ENCODE results near the gene IFIT1. TPM values are rescaled to one million over a fixed set of nuclear protein-coding genes. Genes with fewer than 3 reads are reported as not detected.
"Not testable (repeated sequence)": the region's sequence is repeated elsewhere in the genome, so short reads cannot be mapped to it uniquely, and the experiment has no call there.

Gene IFIT1
- total RNA-seq, 1 experiment from 2014 or later = 3.7 TPM

GRCh38 chr10:89404104-89405047 lies 12.0 kb downstream of the IFIT1 start:
- DNase-seq = no peak
- Histone ChIP-seq H3K36me3 (replicated peaks; ENCODE audit: control insufficient read depth, insufficient read depth, low read length) (no peaks in the 10 kb centered on the region; the same call in 1 of the 2 replicates), H3K27me3 (ENCODE audit: control insufficient read depth, insufficient read depth, low read length) (no peaks in the 10 kb centered on the region), H3K4me3 (ENCODE audit: insufficient read depth, low read depth, low read length) (no peak overlapping the region)

GRCh38 chr10:89406178-89406577 lies 13.8 kb downstream of the IFIT1 start:
- not testable (repeated sequence) for H3K4me3 ChIP-seq (ENCODE audit: insufficient read depth, low read depth, low read length); DNase-seq; H3K36me3 ChIP-seq (replicated peaks; ENCODE audit: control insufficient read depth, insufficient read depth, low read length); H3K27me3 ChIP-seq (ENCODE audit: control insufficient read depth, insufficient read depth, low read length)

GRCh38 chr10:89407792-89408191 lies 15.4 kb downstream of the IFIT1 start:
- not testable (repeated sequence) for H3K4me3 ChIP-seq (ENCODE audit: insufficient read depth, low read depth, low read length); H3K27me3 ChIP-seq (ENCODE audit: control insufficient read depth, insufficient read depth, low read length); DNase-seq; H3K36me3 ChIP-seq (replicated peaks; ENCODE audit: control insufficient read depth, insufficient read depth, low read length)

- H3K36me3 ChIP-seq (replicated peaks; ENCODE audit: control insufficient read depth, insufficient read depth, low read length); H3K27me3 ChIP-seq (ENCODE audit: control insufficient read depth, insufficient read depth, low read length); H3K4me3 ChIP-seq (ENCODE audit: insufficient read depth, low read depth, low read length); DNase-seq: not testable (repeated sequence)
Observed at GRCh38 chr10:89409282-89409681, 16.9 kb downstream of the IFIT1 start.

GRCh38 chr10:89410551-89410950 lies 18.1 kb downstream of the IFIT1 start:
- not testable (repeated sequence) for H3K4me3 ChIP-seq (ENCODE audit: insufficient read depth, low read depth, low read length); H3K36me3 ChIP-seq (replicated peaks; ENCODE audit: control insufficient read depth, insufficient read depth, low read length); DNase-seq
- peaks cover 11% of the 10 kb centered on the region for H3K27me3 ChIP-seq (ENCODE audit: control insufficient read depth, insufficient read depth, low read length)

GRCh38 chr10:89411135-89411534 lies 18.7 kb downstream of the IFIT1 start:
- not testable (repeated sequence) for H3K4me3 ChIP-seq (ENCODE audit: insufficient read depth, low read depth, low read length)
- H3K27me3 ChIP-seq (ENCODE audit: control insufficient read depth, insufficient read depth, low read length) = peaks cover 13% of the 10 kb centered on the region

GRCh38 chr10:89412276-89412675 lies 19.9 kb downstream of the IFIT1 start:
- DNase-seq; H3K4me3 ChIP-seq (ENCODE audit: insufficient read depth, low read depth, low read length); H3K36me3 ChIP-seq (replicated peaks; ENCODE audit: control insufficient read depth, insufficient read depth, low read length): not testable (repeated sequence)
- peaks cover 13% of the 10 kb centered on the region for H3K27me3 ChIP-seq (ENCODE audit: control insufficient read depth, insufficient read depth, low read length)

More at GRCh38 chr10:89411135-89411534, 18.7 kb downstream of the IFIT1 start:
- not testable (repeated sequence) for H3K36me3 ChIP-seq (replicated peaks; ENCODE audit: control insufficient read depth, insufficient read depth, low read length); DNase-seq

- Histone ChIP-seq H3K27me3 (ENCODE audit: control insufficient read depth, insufficient read depth, low read length) (peaks cover 13% of the 10 kb centered on the region), H3K36me3 (replicated peaks; ENCODE audit: control insufficient read depth, insufficient read depth, low read length) (no peaks in the 10 kb centered on the region), H3K4me3 (ENCODE audit: insufficient read depth, low read depth, low read length) (no peak overlapping the region)
- DNase-seq = no peak
Observed at GRCh38 chr10:89413398-89413912, 21.0 kb downstream of the IFIT1 start.

GRCh38 chr10:89414146-89414878 lies 21.9 kb downstream of the IFIT1 start, which contains the start of gene IFIT5:
TSS of gene IFIT5 (plus strand) at chr10:89414568. CDS start at chr10:89414799, 231 bp downstream.
- H3K36me3 ChIP-seq (replicated peaks; ENCODE audit: control insufficient read depth, insufficient read depth, low read length) = no peaks in the 10 kb centered on the region
- peak; percentile 86 for DNase-seq
- peaks cover 13% of the 10 kb centered on the region for H3K27me3 ChIP-seq (ENCODE audit: control insufficient read depth, insufficient read depth, low read length)
- peak within 1 kb of the TSS; percentile 75 for H3K4me3 ChIP-seq (ENCODE audit: insufficient read depth, low read depth, low read length)

GRCh38 chr10:89414879-89415821 lies 22.7 kb downstream of the IFIT1 start:
- peak overlapping the region; percentile 75 for H3K4me3 ChIP-seq (ENCODE audit: insufficient read depth, low read depth, low read length)
- H3K36me3 ChIP-seq (replicated peaks; ENCODE audit: control insufficient read depth, insufficient read depth, low read length) = no peaks in the 10 kb centered on the region
- peaks cover 13% of the 10 kb centered on the region for H3K27me3 ChIP-seq (ENCODE audit: control insufficient read depth, insufficient read depth, low read length)
- DNase-seq = peak; percentile 75

- H3K4me3 ChIP-seq (ENCODE audit: insufficient read depth, low read depth, low read length) = no peak overlapping the region
- H3K36me3 ChIP-seq (replicated peaks; ENCODE audit: control insufficient read depth, insufficient read depth, low read length) = no peaks in the 10 kb centered on the region
- DNase-seq = no peak
Observed at GRCh38 chr10:89416465-89416864, 24.0 kb downstream of the IFIT1 start.

GRCh38 chr10:89419548-89419947 lies 27.1 kb downstream of the IFIT1 start:
- DNase-seq = peak; percentile 43
- H3K27me3 ChIP-seq (ENCODE audit: control insufficient read depth, insufficient read depth, low read length) = peaks cover 10% of the 10 kb centered on the region
- H3K36me3 ChIP-seq (replicated peaks; ENCODE audit: control insufficient read depth, insufficient read depth, low read length) = no peaks in the 10 kb centered on the region
- no peak overlapping the region for H3K4me3 ChIP-seq (ENCODE audit: insufficient read depth, low read depth, low read length)

More at GRCh38 chr10:89416465-89416864, 24.0 kb downstream of the IFIT1 start:
- peaks cover 13% of the 10 kb centered on the region for H3K27me3 ChIP-seq (ENCODE audit: control insufficient read depth, insufficient read depth, low read length)

- no peaks in the 10 kb centered on the region for H3K36me3 ChIP-seq (replicated peaks; ENCODE audit: control insufficient read depth, insufficient read depth, low read length)
- DNase-seq = no peak
- no peaks in the 10 kb centered on the region for H3K27me3 ChIP-seq (ENCODE audit: control insufficient read depth, insufficient read depth, low read length)
- H3K4me3 ChIP-seq (ENCODE audit: insufficient read depth, low read depth, low read length) = no peak overlapping the region
Observed at GRCh38 chr10:89421018-89421476, 28.6 kb downstream of the IFIT1 start.
